HEK293 (cell line): Measurements from ENCODE around the gene C4orf50.

Experiments used
- GFI1B ChIP-seq: fragments of 450-650 bp; formaldehyde crosslinking; IDR thresholded peaks from 2 replicates; pipeline ENCODE4 v1.5.1; 2016; ENCODE audit warnings: missing biosample characterization, missing genetic modification characterization
- HOXA7 ChIP-seq: sonication (generic); formaldehyde crosslinking; IDR thresholded peaks from 2 replicates; pipeline ENCODE4 v1.8.1; 2022; ENCODE audit warnings: missing genetic modification reagents, borderline replicate concordance
- SALL2 ChIP-seq: fragments of 450-650 bp; formaldehyde crosslinking; IDR thresholded peaks from 2 replicates; pipeline ENCODE4 v1.5.0; 2017; ENCODE audit warnings: missing biosample characterization, mild to moderate bottlenecking, missing genetic modification characterization, borderline replicate concordance
- ZBTB20 ChIP-seq: fragments of 450-650 bp; formaldehyde crosslinking; IDR thresholded peaks from 2 replicates; pipeline ENCODE4 v1.5.1; 2016; ENCODE audit warnings: missing biosample characterization, missing genetic modification characterization
- ZNF133 ChIP-seq: fragments of 450-650 bp; formaldehyde crosslinking; IDR thresholded peaks from 2 replicates; pipeline ENCODE4 v1.5.1; 2016; ENCODE audit warnings: missing biosample characterization, missing genetic modification characterization
- ZNF292 ChIP-seq: fragments of 450-650 bp; formaldehyde crosslinking; IDR thresholded peaks from 2 replicates; pipeline ENCODE4 v1.5.1; 2016; ENCODE audit warnings: low read depth, missing biosample characterization, missing genetic modification characterization, borderline replicate concordance
- ZNF350 ChIP-seq: fragments of 450-650 bp; formaldehyde crosslinking; IDR thresholded peaks from 2 replicates; pipeline ENCODE4 v1.5.0; 2017; ENCODE audit warnings: missing biosample characterization, mild to moderate bottlenecking, missing genetic modification characterization
- ZNF548 ChIP-seq: fragments of 450-650 bp; formaldehyde crosslinking; IDR thresholded peaks from 2 replicates; pipeline ENCODE4 v1.5.1; 2016; ENCODE audit warnings: missing biosample characterization, missing genetic modification characterization
- ZNF658 ChIP-seq: fragments of 450-650 bp; formaldehyde crosslinking; IDR thresholded peaks from 2 replicates; pipeline ENCODE4; 2016; ENCODE audit warnings: missing biosample characterization, missing genetic modification characterization
- ZNF830 ChIP-seq: fragments of 450-650 bp; IDR thresholded peaks from 2 replicates; pipeline ENCODE4 v1.5.0; 2018; ENCODE audit warnings: missing biosample characterization, missing genetic modification characterization, low read depth, mild to moderate bottlenecking, moderate library complexity
- TF ChIP-seq, protein P1 (sequence below): fragments of 450-650 bp; formaldehyde crosslinking; IDR thresholded peaks from 2 replicates; pipeline ENCODE4 v1.5.1; 2016; ENCODE audit warnings: missing biosample characterization, missing genetic modification characterization
- TF ChIP-seq, protein P2 (sequence below): fragments of 450-650 bp; formaldehyde crosslinking; IDR thresholded peaks from 2 replicates; pipeline ENCODE4 v1.5.1; 2016; ENCODE audit warnings: missing biosample characterization, missing genetic modification characterization
- TF ChIP-seq, protein P3 (sequence below): fragments of 450-650 bp; formaldehyde crosslinking; IDR thresholded peaks from 2 replicates; pipeline ENCODE4 v1.5.1; 2016; ENCODE audit warnings: missing biosample characterization, missing genetic modification characterization, borderline replicate concordance

DNA sequence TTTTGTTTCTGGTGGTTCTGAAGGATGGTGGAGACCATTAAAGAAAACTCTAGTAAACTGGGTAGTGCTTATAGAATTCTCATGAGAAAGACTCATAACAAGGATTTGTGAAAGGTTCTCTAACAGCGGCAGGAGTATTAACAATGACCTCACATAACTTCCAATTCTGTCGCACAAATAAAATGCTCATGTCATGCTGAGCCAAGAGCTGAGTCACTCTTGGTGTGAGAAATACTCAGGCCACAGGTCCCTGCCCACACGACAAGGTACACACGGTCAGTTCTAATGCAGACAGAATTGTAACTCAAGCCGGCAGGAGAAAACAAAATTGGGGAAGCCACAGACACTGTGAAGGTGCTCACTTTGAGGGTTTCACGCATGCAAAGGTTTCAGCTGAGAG lies 34.4 kb upstream of the C4orf50 start:
- TF ChIP-seq ZBTB20 (tag by site-specific recombination), result no peak
- TF ChIP-seq, protein P1, sequence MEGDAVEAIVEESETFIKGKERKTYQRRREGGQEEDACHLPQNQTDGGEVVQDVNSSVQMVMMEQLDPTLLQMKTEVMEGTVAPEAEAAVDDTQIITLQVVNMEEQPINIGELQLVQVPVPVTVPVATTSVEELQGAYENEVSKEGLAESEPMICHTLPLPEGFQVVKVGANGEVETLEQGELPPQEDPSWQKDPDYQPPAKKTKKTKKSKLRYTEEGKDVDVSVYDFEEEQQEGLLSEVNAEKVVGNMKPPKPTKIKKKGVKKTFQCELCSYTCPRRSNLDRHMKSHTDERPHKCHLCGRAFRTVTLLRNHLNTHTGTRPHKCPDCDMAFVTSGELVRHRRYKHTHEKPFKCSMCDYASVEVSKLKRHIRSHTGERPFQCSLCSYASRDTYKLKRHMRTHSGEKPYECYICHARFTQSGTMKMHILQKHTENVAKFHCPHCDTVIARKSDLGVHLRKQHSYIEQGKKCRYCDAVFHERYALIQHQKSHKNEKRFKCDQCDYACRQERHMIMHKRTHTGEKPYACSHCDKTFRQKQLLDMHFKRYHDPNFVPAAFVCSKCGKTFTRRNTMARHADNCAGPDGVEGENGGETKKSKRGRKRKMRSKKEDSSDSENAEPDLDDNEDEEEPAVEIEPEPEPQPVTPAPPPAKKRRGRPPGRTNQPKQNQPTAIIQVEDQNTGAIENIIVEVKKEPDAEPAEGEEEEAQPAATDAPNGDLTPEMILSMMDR (tag by site-specific recombination), result no peak
- no peak for TF ChIP-seq ZNF133 (tag by site-specific recombination)
- no peak for TF ChIP-seq ZNF830 (tag by site-specific recombination)
- TF ChIP-seq ZNF658 (tag by site-specific recombination), result no peak
- no peak for TF ChIP-seq ZNF292 (tag by site-specific recombination)
- no peak for TF ChIP-seq SALL2 (tag by site-specific recombination)
- TF ChIP-seq ZNF350 (tag by site-specific recombination), result no peak
- TF ChIP-seq, protein P2, sequence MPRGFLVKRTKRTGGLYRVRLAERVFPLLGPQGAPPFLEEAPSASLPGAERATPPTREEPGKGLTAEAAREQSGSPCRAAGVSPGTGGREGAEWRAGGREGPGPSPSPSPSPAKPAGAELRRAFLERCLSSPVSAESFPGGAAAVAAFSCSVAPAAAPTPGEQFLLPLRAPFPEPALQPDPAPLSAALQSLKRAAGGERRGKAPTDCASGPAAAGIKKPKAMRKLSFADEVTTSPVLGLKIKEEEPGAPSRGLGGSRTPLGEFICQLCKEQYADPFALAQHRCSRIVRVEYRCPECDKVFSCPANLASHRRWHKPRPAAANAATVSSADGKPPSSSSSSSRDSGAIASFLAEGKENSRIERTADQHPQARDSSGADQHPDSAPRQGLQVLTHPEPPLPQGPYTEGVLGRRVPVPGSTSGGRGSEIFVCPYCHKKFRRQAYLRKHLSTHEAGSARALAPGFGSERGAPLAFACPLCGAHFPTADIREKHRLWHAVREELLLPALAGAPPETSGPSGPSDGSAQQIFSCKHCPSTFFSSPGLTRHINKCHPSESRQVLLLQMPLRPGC, result no peak
- no peak for TF ChIP-seq ZNF548
- TF ChIP-seq GFI1B (tag by site-specific recombination), result no peak
- TF ChIP-seq HOXA7, result no peak
- TF ChIP-seq, protein P3, sequence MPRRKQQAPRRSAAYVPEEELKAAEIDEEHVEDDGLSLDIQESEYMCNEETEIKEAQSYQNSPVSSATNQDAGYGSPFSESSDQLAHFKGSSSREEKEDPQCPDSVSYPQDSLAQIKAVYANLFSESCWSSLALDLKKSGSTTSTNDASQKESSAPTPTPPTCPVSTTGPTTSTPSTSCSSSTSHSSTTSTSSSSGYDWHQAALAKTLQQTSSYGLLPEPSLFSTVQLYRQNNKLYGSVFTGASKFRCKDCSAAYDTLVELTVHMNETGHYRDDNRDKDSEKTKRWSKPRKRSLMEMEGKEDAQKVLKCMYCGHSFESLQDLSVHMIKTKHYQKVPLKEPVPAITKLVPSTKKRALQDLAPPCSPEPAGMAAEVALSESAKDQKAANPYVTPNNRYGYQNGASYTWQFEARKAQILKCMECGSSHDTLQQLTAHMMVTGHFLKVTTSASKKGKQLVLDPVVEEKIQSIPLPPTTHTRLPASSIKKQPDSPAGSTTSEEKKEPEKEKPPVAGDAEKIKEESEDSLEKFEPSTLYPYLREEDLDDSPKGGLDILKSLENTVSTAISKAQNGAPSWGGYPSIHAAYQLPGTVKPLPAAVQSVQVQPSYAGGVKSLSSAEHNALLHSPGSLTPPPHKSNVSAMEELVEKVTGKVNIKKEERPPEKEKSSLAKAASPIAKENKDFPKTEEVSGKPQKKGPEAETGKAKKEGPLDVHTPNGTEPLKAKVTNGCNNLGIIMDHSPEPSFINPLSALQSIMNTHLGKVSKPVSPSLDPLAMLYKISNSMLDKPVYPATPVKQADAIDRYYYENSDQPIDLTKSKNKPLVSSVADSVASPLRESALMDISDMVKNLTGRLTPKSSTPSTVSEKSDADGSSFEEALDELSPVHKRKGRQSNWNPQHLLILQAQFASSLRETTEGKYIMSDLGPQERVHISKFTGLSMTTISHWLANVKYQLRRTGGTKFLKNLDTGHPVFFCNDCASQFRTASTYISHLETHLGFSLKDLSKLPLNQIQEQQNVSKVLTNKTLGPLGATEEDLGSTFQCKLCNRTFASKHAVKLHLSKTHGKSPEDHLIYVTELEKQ (tag by site-specific recombination), result no peak
